GM06990 (cell line): ENCODE results near the gene C1orf167.

Experiments used
- DNase-seq: peaks from one replicate; pipeline ENCODE4 v3.0.0-alpha.2; 2011; ENCODE audit not compliant: insufficient read length; ENCODE audit errors: extremely low read depth
- H3K27me3 ChIP-seq: replicated peaks from 2 replicates; pipeline ENCODE4 v1.6.0; 2011; ENCODE audit warnings: low read length; ENCODE audit not compliant: control insufficient read depth, insufficient read depth
- H3K36me3 ChIP-seq: 2 replicates; pipeline ENCODE4 v1.5.1; 2011; ENCODE audit warnings: low read length; ENCODE audit not compliant: control insufficient read depth, insufficient read depth
- H3K4me3 ChIP-seq: replicated peaks from 2 replicates; pipeline ENCODE4 v1.5.1; 2011; ENCODE audit warnings: low read depth, mild to moderate bottlenecking, control low read depth, low read length
- TF ChIP-seq, protein P1 (sequence below): IDR thresholded peaks from 2 replicates; pipeline ENCODE4 v1.5.1; 2011; ENCODE audit warnings: low read length, control low read depth, mild to moderate bottlenecking, inconsistent platforms; ENCODE audit not compliant: insufficient read depth, poor library complexity, severe bottlenecking

C1orf167 gene

DNA sequence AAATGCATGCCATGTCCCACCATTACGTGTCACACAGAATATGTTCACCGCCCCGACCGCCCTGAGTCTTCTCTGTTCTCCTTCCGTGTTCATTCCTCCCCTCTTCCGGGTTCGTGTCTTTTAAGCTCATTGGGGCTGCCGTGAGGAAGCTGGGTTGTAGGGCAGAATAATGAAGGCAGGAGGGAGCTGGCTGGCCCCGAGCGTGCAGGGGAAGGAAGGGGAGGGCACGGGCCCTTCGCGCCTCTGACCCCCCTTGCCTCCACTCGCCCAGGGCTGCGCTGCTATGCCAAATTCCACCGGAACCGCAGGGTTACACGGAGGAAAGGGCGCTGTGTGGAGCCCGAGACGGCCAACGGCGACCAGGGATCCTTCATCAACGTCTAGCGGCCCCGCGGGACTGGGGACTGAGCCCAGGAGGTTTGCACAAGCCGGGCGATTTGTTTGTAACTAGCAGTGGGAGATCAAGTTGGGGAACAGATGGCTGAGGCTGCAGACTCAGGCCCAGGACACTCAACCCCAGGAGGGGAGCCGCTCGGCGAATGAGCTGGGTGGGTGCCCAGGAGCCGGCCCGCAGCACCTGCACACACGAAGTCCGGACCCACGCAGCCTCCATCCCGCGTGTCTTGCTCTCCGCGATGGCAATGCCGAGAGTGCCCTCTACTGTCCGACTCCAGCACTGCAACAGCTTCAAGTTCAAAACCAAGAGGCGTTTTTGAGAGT lies 42.5 kb upstream of the C1orf167 start:
- no peaks in the 10 kb centered on the region for H3K36me3 ChIP-seq
- DNase-seq, result peak; percentile 76
- TF ChIP-seq, protein P1, sequence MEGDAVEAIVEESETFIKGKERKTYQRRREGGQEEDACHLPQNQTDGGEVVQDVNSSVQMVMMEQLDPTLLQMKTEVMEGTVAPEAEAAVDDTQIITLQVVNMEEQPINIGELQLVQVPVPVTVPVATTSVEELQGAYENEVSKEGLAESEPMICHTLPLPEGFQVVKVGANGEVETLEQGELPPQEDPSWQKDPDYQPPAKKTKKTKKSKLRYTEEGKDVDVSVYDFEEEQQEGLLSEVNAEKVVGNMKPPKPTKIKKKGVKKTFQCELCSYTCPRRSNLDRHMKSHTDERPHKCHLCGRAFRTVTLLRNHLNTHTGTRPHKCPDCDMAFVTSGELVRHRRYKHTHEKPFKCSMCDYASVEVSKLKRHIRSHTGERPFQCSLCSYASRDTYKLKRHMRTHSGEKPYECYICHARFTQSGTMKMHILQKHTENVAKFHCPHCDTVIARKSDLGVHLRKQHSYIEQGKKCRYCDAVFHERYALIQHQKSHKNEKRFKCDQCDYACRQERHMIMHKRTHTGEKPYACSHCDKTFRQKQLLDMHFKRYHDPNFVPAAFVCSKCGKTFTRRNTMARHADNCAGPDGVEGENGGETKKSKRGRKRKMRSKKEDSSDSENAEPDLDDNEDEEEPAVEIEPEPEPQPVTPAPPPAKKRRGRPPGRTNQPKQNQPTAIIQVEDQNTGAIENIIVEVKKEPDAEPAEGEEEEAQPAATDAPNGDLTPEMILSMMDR, result peak; percentile 97
- no peaks in the 10 kb centered on the region; the same call in 1 of the 2 replicates for H3K27me3 ChIP-seq
- H3K4me3 ChIP-seq, result peak overlapping the region; percentile 45

DNA sequence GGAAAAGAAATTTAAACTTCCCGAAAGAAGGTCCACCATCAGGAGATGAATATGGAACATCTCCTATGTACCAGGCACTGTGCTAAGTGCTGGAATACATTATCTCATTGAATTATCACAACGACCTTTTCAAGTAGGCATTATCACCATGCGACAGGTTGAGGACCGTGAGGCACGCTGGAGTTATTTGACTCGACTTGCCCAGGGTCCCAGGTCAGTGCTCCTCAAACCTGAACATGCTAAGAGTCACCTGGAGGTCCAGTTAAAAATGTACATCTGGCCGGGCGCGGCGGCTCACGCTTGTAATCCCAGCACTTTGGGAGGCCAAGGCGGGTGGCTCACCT lies 42.0 kb upstream of the C1orf167 start:
- Histone ChIP-seq H3K27me3 (no peaks in the 10 kb centered on the region; the same call in 1 of the 2 replicates), H3K4me3 (no peak overlapping the region), H3K36me3 (no peaks in the 10 kb centered on the region)
- DNase-seq, result no peak
- TF ChIP-seq, protein P1, result no peak

DNA sequence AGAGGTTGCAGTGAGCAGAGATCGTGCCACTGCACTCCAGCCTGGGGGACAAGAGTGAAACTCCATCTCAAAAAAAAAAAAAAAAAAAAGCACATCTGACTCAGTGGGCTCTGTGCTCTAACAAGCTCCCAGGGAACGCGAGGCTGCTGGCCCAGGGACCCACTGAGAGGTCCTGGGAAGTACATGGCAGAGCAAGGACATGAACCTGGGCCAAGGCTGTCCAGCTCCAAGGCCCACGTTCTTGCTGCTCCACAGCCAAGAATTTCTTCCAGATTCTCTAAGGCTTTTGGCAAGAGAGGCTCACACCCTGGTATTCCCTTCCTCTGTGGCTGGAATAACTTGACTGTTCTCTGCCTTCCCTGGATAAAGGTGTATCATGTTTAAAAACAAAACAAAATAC lies 41.5 kb upstream of the C1orf167 start:
- DNase-seq, result no peak
- TF ChIP-seq, protein P1, result no peak
- Histone ChIP-seq H3K27me3 (no peaks in the 10 kb centered on the region; the same call in 1 of the 2 replicates), H3K4me3 (no peak overlapping the region), H3K36me3 (no peaks in the 10 kb centered on the region)

DNA sequence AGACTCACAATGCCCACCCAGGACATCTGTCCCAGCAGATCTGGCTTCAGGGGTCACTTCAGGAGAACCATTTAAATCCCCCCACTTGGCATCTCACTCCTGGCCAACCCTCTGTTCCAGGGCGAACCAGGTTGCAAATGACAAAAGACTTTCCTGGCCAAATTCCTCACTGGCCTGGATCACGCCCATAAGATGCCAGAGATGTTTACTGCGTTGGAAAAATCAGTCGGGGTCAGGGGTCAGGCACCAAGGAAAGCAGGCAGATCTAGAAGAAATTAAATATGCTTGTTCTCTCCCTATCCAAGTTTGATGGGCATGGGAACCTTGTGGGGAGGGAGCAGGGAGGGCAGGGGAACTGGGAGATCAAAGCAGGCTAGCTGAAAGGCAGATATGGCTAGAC lies 40.7 kb upstream of the C1orf167 start:
- TF ChIP-seq, protein P1, result no peak
- no peak for DNase-seq
- H3K36me3 ChIP-seq, result no peaks in the 10 kb centered on the region
- H3K4me3 ChIP-seq, result no peak overlapping the region
- H3K27me3 ChIP-seq, result no peaks in the 10 kb centered on the region; the same call in 1 of the 2 replicates

DNA sequence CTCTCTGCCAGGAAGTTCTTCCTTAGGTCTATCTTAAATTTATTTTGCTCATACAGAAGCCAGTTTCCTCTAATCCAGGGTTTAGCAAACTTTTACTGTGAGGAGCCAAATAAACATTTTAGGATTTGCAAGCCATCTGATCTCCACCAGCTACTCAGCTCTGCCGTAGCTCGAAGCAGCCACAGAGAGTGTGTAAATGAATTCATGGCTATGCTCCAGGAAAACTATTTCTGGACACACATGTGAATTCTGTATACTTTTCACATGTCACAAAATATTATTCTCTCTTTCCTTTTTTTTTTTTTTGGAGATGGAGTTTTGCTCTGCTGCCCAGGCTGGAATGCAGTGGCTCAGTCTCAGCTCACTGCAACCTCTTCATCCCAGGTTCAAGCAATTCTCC lies 39.5 kb upstream of the C1orf167 start:
- no peak overlapping the region for H3K4me3 ChIP-seq
- TF ChIP-seq, protein P1, result no peak
- DNase-seq, result no peak
- no peaks in the 10 kb centered on the region; the same call in 1 of the 2 replicates for H3K27me3 ChIP-seq
- no peaks in the 10 kb centered on the region for H3K36me3 ChIP-seq
